Body of pancreas (tissue), 4 donors: ENCODE results near the gene TP53INP2.
A peak's percentile ranks its signal among the peaks of the same experiment; 100 is the strongest.

ENCODE experiments used
- CTCF ChIP-seq, 7 experiments: fragments of 450-650 bp in 4 of 7; fragments of 200-600 bp in 3 of 7; sonication (generic) in 3 of 7; IDR thresholded peaks; one replicate each; pipeline ENCODE4 v1.5.1; 2016 to 2019; ENCODE audit warnings: antibody characterized with exemption in 7 of 7
- POLR2A ChIP-seq, 3 donors: fragments of 450-650 bp; IDR thresholded peaks; one replicate each; pipeline ENCODE4 v1.6.1; 2016; ENCODE audit warnings: antibody characterized with exemption in 3 of 3, mild to moderate bottlenecking in 2 of 3

- TF ChIP-seq POLR2A (IDR thresholded peaks at IDR 0.05) (peak; percentile 24 to 86 (median 82)), CTCF (IDR thresholded peaks at IDR 0.05) (peak in 3 of 7 experiments; percentile 12 to 53 (median 49))
These were observed 27.3 kb upstream of the TP53INP2 start, which contains the start of gene PIGU for GRCh38 chr20:34676642-34677373.
